Motor neuron (in vitro differentiated cells): ENCODE measurements around the gene AP2B1. TPM values are rescaled to one million over a fixed set of nuclear protein-coding genes. Genes with fewer than 3 reads are reported as not detected.

Experiments
- ATAC-seq, 8 experiments: fragments of 200-7000 bp; cut with Tn5 transposase; replicated peaks in 6 of 8; 2 replicates each; pipeline ENCODE4 v1.8.0; 2021; ENCODE audit warnings: mild to moderate bottlenecking in 8 of 8, moderate library complexity in 8 of 8
- H3K27ac ChIP-seq, 2 donors: fragments of 250-450 bp; sonication (Bioruptor Pico); 2 replicates each; pipeline ENCODE4 v1.9.0; 2021; ENCODE audit warnings: antibody characterized with exemption in 2 of 2, mild to moderate bottlenecking in 2 of 2, moderate library complexity in 1 of 2
- H3K4me1 ChIP-seq, 2 donors: fragments of 250-450 bp; sonication (Bioruptor Pico); replicated peaks in 1 of 2; 2 replicates each; pipeline ENCODE4 v1.6.1; 2021; ENCODE audit warnings: antibody characterized with exemption in 2 of 2, mild to moderate bottlenecking in 2 of 2, moderate library complexity in 1 of 2
- H3K4me3 ChIP-seq, 5 donors: fragments of 250-450 bp; sonication (Bioruptor Pico); 2 replicates each; pipeline ENCODE4 v1.9.0; 2021; ENCODE audit warnings: antibody characterized with exemption in 5 of 5, mild to moderate bottlenecking in 5 of 5, moderate library complexity in 4 of 5
- WGBS, 10 experiments: fragments of 450-650 bp; shearing (Covaris generic); methylation state at CpG; one replicate each; pipeline ENCODE4 v1.0.0; 2022; 5-methylcytosine and 5-hydroxymethylcytosine counted together
- in situ Hi-C, 9 experiments: fragments of 400-800 bp; cut with MboI; loops; one replicate each; pipeline ENCODE4 v1.15.0; 2021; ENCODE audit warnings: low sequenced_read_pairs in 9 of 9, low pct_unique_long_range_greater_than_20kb in 2 of 9; ENCODE audit not compliant: unreplicated experiment in 9 of 9
- total RNA-seq, 8 experiments: library from RNA; unstranded; fragments of 300-600 nt; gene quantifications; 2 replicates each; pipeline versions ENCODE4 v1.2.3 to v1.2.4, GENCODE V29; 2022

AP2B1 gene
- total RNA-seq, 8 experiments from 2014 or later: 63.8 to 204 (median 126) TPM

DNA sequence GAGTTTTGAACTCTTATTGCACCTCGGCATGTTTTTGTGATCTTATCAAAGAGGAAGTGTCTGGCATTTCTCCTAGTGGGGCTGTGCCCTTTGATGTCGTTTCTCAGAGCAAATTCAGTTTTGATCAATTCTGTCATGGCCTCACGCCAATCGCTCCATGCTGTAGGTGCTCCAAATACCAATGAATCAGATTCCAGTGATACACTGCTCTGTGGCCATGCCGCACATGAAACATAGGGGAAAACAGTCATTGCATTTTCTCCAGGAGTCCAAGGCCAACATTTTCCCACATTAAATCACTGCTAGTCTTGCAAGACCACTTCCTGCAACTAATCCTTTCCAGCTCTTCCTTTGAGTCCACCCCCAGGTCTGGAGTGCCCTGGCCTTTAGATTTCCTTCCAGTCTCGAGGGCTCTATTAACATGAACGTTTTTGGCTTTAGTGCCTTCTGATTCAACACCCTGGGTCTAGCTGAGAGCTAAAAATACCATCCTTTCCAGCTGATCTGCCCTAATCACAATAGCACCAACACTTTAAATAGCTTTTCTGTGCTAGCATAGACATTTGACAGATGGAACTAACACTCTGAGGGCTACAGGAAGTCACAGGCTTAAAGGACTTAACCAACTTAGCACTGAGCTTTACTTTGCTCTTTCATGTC lies 126.1 kb downstream of the AP2B1 start:
- in situ Hi-C loops: no loop called here
- H3K27ac ChIP-seq: peak overlapping the region; percentile 7 to 23
- ATAC-seq: peak; percentile 45 to 66 (median 53)
- 16 to 51% (median 31%) methylated on average over 3 to 7 of the region's 7 CpGs; no CpG with 5 or more reads in 1 of the 10 experiments for WGBS, 10 experiments
- no peak overlapping the region for H3K4me3 ChIP-seq
- H3K4me1 ChIP-seq: peaks cover 35 to 39% of the 10 kb centered on the region in 2 donors

DNA sequence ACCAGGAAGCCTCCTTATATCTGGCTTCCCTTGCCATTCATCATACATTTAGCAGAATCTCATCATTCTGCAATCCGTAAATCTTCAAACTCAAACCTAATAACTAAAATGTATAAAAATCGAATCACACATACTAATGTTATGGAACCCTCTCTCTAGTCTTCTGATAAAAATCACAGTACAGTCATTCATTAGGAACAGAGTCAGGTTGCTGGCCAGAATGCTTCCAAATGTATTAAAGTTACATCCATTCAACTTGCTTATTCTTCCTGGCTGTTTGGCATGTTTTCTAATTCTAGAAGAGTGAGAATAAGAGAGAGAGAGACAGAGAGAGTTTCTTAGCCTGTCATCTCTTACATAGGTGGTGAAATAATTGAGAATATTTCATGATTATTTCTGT lies 127.9 kb downstream of the AP2B1 start:
- no peak for ATAC-seq
- 30 to 100% (median 55%) methylated on average over 1 to 2 of the region's 2 CpGs; no CpG with 5 or more reads in 2 of the 10 experiments for WGBS, 10 experiments
- no peak overlapping the region for H3K27ac ChIP-seq
- H3K4me1 ChIP-seq: peaks cover 33% of the 10 kb centered on the region in 2 donors
- in situ Hi-C loops: no loop called here
- no peak overlapping the region for H3K4me3 ChIP-seq

DNA sequence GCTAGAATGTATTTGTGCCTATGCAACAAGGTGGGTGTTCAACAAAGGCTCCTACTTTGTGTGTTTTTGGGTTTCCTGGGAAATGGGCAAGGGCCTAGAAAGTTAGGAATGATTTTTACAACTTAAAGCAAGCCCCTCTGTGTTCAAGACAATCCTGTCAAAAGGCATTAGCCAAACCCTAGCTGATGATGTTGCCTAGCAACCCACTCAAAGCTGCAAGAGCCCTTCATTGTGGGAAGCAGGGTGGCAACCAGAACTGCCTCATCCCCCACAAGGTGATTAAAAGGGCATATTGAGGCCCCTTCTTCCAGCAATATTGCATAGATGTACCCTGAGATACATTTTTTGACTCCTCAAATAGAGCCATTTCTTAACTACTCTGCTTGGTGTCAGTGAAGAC lies 128.3 kb downstream of the AP2B1 start:
- in situ Hi-C loops: no loop called here
- Histone ChIP-seq H3K4me3 (no peak overlapping the region), H3K4me1 (peaks cover 31% of the 10 kb centered on the region in 2 donors), H3K27ac (no peak overlapping the region)
- peak in 5 of 8 experiments; percentile 40 to 87 (median 71) for ATAC-seq

DNA sequence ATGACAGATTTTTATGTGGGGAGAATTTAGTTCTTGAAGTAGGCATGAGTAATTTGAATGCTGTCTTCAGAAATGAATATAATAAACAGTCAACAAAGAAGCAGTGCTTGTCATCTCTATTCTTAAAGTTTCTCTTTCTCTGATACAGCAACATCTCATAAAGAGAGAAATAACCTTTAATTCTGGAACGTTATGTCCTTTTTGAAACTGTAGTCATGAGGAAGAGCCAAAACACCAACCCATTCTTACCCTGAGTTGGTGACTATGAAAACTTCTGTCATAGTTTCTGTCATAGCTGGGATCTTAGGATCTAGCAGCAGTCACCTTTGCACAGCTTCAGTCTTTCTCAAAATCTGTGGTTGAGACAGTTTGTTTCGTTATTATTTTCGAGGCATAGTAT lies 129.1 kb downstream of the AP2B1 start:
- no peak for ATAC-seq
- in situ Hi-C loops: no loop called here
- peaks cover 31% of the 10 kb centered on the region in 2 donors for H3K4me1 ChIP-seq
- no peak overlapping the region for H3K27ac ChIP-seq
- 40 to 90% (median 73%) methylated on average over 1 to 3 of the region's 3 CpGs; no CpG with 5 or more reads in 1 of the 10 experiments for WGBS, 10 experiments
- H3K4me3 ChIP-seq: no peak overlapping the region

DNA sequence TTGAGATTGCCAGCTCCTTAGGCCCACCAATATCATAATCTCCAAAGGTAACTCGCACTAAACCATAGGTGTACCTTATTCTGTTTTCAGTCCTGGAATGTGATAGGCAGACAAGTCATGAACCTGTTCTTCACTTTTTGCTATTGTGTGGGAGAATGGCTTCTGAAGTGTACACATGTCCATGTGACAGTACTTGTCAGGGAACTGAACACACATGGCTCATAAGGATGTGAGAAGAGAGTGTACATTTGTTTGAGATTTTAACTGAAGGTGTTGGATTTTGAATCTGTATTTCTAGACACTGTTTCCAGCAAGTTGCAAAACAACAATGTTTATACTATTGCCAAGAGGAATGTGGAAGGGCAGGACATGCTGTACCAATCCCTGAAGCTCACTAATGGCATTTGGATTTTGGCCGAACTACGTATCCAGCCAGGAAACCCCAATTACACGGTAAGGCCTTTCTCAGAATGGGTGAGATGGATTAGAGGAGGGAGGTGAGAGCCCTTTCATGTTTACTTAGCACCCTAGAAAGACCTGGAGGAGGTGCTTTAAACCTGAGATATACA lies 129.9 kb downstream of the AP2B1 start:
- in situ Hi-C loops: no loop called here
- H3K4me3 ChIP-seq: no peak overlapping the region
- no peak for ATAC-seq
- no peak overlapping the region for H3K27ac ChIP-seq
- peaks cover 31% of the 10 kb centered on the region in 2 donors for H3K4me1 ChIP-seq
- 71 to 100% (median 96%) methylated on average over 1 to 4 of the region's 4 CpGs; no CpG with 5 or more reads in 2 of the 10 experiments for WGBS, 10 experiments

DNA sequence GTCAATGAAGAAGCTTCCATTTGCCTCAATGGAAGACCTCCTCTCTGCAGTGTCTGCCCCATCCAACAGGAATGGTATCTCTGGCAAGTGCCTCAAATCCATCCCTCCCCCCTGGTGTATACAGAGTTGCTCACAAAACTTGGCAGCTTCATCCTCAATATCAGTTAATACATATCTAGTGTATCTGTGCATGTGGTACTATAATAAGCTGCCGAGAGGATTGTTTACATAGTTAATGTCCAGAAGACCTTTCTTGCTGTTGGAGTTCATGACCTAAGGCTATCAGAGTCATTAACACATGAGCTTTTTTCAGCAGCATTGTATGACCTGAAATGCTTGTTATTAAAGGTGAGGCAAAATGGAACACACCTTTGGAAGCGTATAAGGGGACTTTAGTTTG lies 130.4 kb downstream of the AP2B1 start:
- no peak overlapping the region for H3K27ac ChIP-seq
- in situ Hi-C loops: no loop called here
- no peak overlapping the region for H3K4me3 ChIP-seq
- H3K4me1 ChIP-seq: peaks cover 31% of the 10 kb centered on the region in 2 donors
- 0 to 100% (median 60%) methylated on average over 1 to 2 of the region's 2 CpGs; no CpG with 5 or more reads in 4 of the 10 experiments for WGBS, 10 experiments
- ATAC-seq: peak in 1 of 8 experiments; percentile 62

DNA sequence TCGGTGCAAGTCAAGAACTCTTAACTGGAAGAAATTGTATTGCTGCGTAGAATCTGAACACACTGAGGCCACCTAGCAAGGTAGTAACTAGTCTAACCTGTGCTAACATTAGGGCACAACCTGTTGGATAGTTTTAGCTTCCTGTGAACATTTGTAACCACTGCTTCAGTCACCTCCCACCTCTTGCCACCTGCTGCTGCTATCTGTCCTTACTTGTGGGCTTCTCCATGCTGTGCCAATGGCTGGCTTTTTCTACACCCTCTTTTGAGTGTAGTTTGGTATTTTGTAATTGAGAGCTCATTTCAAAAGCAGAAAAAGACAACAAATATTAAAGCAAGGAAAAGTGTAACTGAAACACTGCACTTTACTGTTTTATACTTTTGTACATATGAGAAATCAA lies 136.6 kb downstream of the AP2B1 start:
- Histone ChIP-seq H3K27ac (no peak overlapping the region), H3K4me3 (no peak overlapping the region), H3K4me1 (peaks cover 13 to 24% of the 10 kb centered on the region in 2 donors)
- no peak for ATAC-seq
- WGBS, 10 experiments: 85 to 100% (median 100%) methylated on average over 1 to 2 of the region's 2 CpGs; no CpG with 5 or more reads in 2 of the 10 experiments
- in situ Hi-C loops: no loop called here

DNA sequence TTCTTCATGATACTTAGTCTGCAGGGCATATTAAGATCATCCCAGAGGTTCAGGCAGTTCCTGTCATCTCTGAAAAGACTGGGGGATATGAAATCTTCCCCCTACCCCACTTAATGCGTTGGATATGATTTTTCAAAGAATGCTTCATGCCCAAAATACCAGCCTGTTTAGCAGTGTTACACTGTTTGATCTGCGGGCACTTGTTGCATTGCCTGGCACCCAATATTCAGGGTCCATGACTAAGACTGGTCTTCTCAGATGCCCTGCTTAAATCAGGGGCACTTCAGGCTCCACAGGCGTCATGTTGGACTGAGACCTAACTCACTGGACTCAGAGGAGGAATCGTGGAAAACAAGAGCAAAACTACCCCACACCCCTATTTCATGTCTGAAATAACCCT lies 137.9 kb downstream of the AP2B1 start:
- in situ Hi-C loops: loop anchor here in 3 of 9 experiments (25.0 kb wide), 1 partner anchor 113 kb away; no protein-coding TSS in a partner anchor
- 71 to 100% (median 88%) methylated on average over 1 to 4 of the region's 4 CpGs; no CpG with 5 or more reads in 3 of the 10 experiments for WGBS, 10 experiments
- Histone ChIP-seq H3K4me3 (no peak overlapping the region), H3K27ac (no peak overlapping the region), H3K4me1 (peaks cover 17 to 35% of the 10 kb centered on the region in 2 donors)
- no peak for ATAC-seq

DNA sequence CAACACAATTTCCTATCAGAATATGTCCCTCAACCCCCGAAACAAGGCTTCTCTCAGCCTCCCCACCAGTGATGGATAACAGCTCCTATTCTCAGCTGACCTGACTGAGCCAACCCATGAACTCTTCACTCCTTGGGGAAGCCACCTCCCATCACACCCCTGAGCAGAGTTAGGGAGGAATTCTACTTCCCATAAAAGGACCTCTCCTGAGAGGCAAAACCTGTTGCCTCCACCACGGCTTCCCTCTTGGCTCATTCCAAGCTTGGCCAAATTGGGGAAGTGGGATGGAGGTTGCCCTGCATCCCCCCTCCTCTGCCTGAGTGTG lies 138.6 kb downstream of the AP2B1 start:
- Histone ChIP-seq H3K4me3 (no peak overlapping the region), H3K27ac (no peak overlapping the region), H3K4me1 (peaks cover 17 to 35% of the 10 kb centered on the region in 2 donors)
- ATAC-seq: peak in 3 of 8 experiments; percentile 8 to 20 (median 11)
- in situ Hi-C loops: loop anchor here in 3 of 9 experiments (25.0 kb wide), 1 partner anchor 113 kb away; no protein-coding TSS in a partner anchor
- WGBS, 10 experiments: 17 to 80% (median 53%) methylated on average over 1 to 2 of the region's 2 CpGs; no CpG with 5 or more reads in 6 of the 10 experiments

DNA sequence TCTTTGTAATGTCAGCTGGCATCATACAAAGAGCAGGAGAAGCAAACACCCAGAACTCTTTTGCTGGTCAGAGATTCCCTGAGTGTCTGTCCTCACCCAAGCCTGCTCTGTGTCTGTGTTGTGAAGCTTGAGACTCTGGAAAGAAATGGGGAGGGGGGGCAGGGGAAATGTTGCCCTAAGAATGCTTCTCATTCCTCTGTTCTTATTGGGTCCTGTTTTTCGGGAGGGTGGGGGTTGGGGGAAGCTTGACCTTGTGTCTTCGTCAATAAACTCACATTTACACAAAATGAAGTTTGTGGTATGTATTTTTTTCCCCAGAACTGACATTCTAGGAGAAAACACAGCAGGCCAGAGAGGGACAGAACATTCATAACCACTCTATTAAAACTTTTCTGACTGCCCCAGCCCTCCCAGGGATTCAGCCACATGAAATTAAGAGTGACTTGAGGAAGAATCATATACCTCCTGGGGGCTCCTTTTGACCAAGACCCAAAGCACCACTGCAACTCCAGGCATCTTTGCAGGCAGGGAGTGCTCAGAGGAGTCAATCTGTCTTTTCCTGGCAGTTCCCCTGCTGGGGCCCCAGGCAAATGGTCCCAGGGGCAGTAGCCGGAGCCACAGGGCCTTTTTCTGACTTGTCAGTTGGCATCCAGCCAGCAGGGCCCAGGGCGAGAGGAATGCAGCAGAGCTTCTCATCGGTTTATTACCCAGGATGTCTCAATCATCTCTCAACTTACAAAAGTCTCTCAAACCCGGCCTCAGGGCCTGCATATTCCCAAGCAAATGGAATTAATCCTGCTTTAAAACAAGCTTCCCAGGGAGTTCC lies 139.2 kb downstream of the AP2B1 start:
- 0 to 70% (median 32%) methylated on average over 1 to 3 of the region's 6 CpGs; no CpG with 5 or more reads in 7 of the 10 experiments for WGBS, 10 experiments

DNA sequence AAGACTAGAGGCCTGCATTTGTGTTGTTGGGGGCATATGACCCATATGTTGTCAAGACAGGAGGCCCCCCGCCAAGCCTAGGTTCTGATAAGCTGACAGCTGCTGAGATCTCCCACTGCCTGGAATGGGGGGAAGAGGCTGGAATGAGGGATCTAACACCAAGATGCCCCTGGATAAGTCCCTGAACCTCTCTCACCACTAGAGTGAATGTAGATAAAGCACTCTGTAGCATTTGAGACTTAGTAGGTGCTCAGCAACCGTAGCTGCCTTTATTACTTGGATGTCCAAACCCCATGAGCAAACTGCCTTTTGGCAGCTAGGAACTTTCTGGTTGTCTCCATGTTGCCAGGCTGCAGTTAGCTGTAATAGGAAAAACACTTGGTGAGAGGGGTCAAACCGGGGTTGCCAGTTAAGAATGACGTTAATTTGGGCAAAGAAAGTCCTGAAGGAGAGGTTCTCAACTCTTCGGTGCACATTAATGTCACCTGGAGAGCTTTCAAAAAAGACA lies 139.9 kb downstream of the AP2B1 start:
- in situ Hi-C loops: loop anchor here in 3 of 9 experiments (25.0 kb wide), 1 partner anchor 115 kb away; no protein-coding TSS in a partner anchor
- no peak overlapping the region for H3K27ac ChIP-seq

More for the DNA sequence above, 139.2 kb downstream of the AP2B1 start:
- Histone ChIP-seq H3K27ac (no peak overlapping the region), H3K4me3 (no peak overlapping the region), H3K4me1 (peaks cover 21 to 40% of the 10 kb centered on the region in 2 donors)
- in situ Hi-C loops: loop anchor here in 3 of 9 experiments (25.0 kb wide), 1 partner anchor 114 kb away; no protein-coding TSS in a partner anchor
- peak; percentile 43 to 85 (median 68) for ATAC-seq

DNA sequence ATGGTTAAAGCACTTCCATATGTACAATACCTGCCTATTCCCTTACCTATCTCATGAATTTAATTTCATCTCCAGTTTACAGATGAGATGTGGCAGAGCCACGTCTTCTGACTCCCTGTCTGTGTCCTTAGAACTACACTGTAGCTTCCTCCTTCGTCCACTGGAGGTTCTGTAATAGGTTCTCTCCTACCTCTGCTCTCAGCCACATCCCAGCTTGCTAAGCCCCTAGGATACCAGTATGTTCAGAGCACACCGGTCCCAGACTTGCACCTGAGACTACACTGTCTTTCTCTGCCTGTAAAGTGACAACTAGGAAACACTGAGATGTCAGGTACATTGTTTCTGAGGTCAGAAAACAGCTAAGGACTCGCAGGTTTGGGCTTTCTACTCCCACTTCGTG lies 140.5 kb downstream of the AP2B1 start:
- Histone ChIP-seq H3K4me1 (peaks cover 21 to 42% of the 10 kb centered on the region in 2 donors), H3K4me3 (no peak overlapping the region), H3K27ac (no peak overlapping the region)
- 50 to 100% (median 92%) methylated on average over 1 to 4 of the region's 5 CpGs; no CpG with 5 or more reads in 5 of the 10 experiments for WGBS, 10 experiments
- in situ Hi-C loops: loop anchor here in 3 of 9 experiments (25.0 kb wide), 1 partner anchor 115 kb away; no protein-coding TSS in a partner anchor
- ATAC-seq: no peak

More for the DNA sequence above, 139.9 kb downstream of the AP2B1 start:
- peak in 1 of 8 experiments; percentile 1 for ATAC-seq
- Histone ChIP-seq H3K4me1 (peaks cover 21 to 40% of the 10 kb centered on the region in 2 donors), H3K4me3 (no peak overlapping the region)
- 44 to 100% (median 70%) methylated on average over 1 to 5 of the region's 5 CpGs; no CpG with 5 or more reads in 3 of the 10 experiments for WGBS, 10 experiments
